Fibroblast of pulmonary artery (primary cell): ENCODE data around the gene MARCHF9.

ENCODE experiments used
- DNase-seq: peaks from one replicate; pipeline ENCODE4 v3.0.0-alpha.2; 2010; ENCODE audit warnings: low read depth
- H3K4me3 ChIP-seq: replicated peaks from 2 replicates; pipeline ENCODE4 v1.5.1; 2011; ENCODE audit warnings: low read depth, mild to moderate bottlenecking, control low read depth, low read length, moderate library complexity
- CTCF ChIP-seq: IDR thresholded peaks from 2 replicates; pipeline ENCODE4 v1.5.1; 2011; ENCODE audit warnings: mild to moderate bottlenecking, control low read depth, low read length, inconsistent platforms; ENCODE audit errors: missing control alignments

MARCHF9 gene

GRCh38 chr12:57725851-57726150, 29.1 kb upstream of the MARCHF9 start:
- peak overlapping the region; percentile 83 for H3K4me3 ChIP-seq
- no peak for TF ChIP-seq CTCF
- DNase-seq = no peak

- peak; percentile 81 for TF ChIP-seq CTCF
- DNase-seq = peak; percentile 80
- H3K4me3 ChIP-seq = peak overlapping the region; percentile 83
Measured at GRCh38 chr12:57726151-57726883, 28.6 kb upstream of the MARCHF9 start.

- TF ChIP-seq CTCF = peak; percentile 34
- peak overlapping the region; percentile 83 for H3K4me3 ChIP-seq
Measured at GRCh38 chr12:57726884-57727757, 27.8 kb upstream of the MARCHF9 start.

GRCh38 chr12:57727758-57728395, 27.0 kb upstream of the MARCHF9 start:
- H3K4me3 ChIP-seq = no peak overlapping the region
- no peak for TF ChIP-seq CTCF
- DNase-seq = no peak

More at GRCh38 chr12:57726884-57727757, 27.8 kb upstream of the MARCHF9 start:
- no peak for DNase-seq

GRCh38 chr12:57729321-57729844, 25.5 kb upstream of the MARCHF9 start:
- no peak for TF ChIP-seq CTCF
- no peak overlapping the region for H3K4me3 ChIP-seq
- DNase-seq = no peak

GRCh38 chr12:57730336-57731067, 24.4 kb upstream of the MARCHF9 start:
- TF ChIP-seq CTCF = no peak
- no peak overlapping the region for H3K4me3 ChIP-seq
- DNase-seq = no peak
